A549 (cell line): ENCODE measurements around the gene SRGAP3.

Source experiments
- CBX8 ChIP-seq: fragments of 200-600 bp; sonication (generic); IDR thresholded peaks from 2 replicates; pipeline ENCODE4 v1.6.1; 2016
- CHD2 ChIP-seq: fragments of 150-350 bp; IDR thresholded peaks from 2 replicates; pipeline ENCODE4 v1.6.1; 2014; ENCODE audit warnings: low read length; ENCODE audit not compliant: partially characterized antibody
- EP300 ChIP-seq, 2 experiments: fragments of >200 bp; sonication (Bioruptor Twin); formaldehyde crosslinking; IDR thresholded peaks; 2 replicates in 1 of 2; 3 replicates in 1 of 2; pipeline ENCODE4 v1.6.1; 2016 to 2017
- MAFK ChIP-seq: fragments of 450-650 bp; IDR thresholded peaks from 2 replicates; pipeline ENCODE4 v1.6.1; 2014; ENCODE audit not compliant: partially characterized antibody
- NR3C1 ChIP-seq: fragments of >200 bp; sonication (Bioruptor Twin); formaldehyde crosslinking; IDR thresholded peaks from 3 replicates; pipeline ENCODE4 v1.6.1; 2017
- POLR2A ChIP-seq: IDR thresholded peaks from 2 replicates; pipeline ENCODE4 v1.6.1; 2012; ENCODE audit warnings: mild to moderate bottlenecking, low read length
- RFX5 ChIP-seq: fragments of 450-650 bp; IDR thresholded peaks from 2 replicates; pipeline ENCODE4 v1.7.1; 2014; ENCODE audit warnings: antibody characterized with exemption, mild to moderate bottlenecking, moderate library complexity
- TF ChIP-seq, protein P1 (sequence below): fragments of >200 bp; sonication (Bioruptor Twin); formaldehyde crosslinking; IDR thresholded peaks from 3 replicates; pipeline ENCODE4 v1.5.1; 2016
- TF ChIP-seq, protein P2 (sequence below): IDR thresholded peaks from 2 replicates; pipeline ENCODE4 v1.6.1; 2012

DNA sequence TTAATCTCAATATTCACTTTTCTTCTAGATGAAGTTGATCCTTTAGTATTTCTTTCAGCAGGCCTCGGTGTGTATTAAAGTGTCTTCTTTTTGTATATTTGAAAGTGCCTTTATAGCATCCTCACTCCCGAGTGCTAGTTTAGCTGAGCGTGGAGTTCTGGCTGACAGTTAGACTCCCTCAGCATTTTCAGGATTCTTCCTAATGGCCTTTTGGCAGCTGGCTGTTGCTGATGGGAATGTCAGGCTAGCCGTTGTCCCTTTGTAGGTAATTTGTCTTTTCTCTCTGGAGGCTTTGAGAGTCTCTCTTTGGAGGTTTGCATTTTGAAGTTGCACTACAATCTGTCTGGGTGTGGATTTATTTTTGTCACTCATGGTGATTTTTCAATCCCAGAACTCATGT lies 94.4 kb downstream of the SRGAP3 start:
- no peak for TF ChIP-seq EP300 (IDR thresholded peaks at IDR 0.05)
- no peak for TF ChIP-seq MAFK
- TF ChIP-seq NR3C1 = no peak
- no peak for TF ChIP-seq CHD2
- no peak for TF ChIP-seq POLR2A
- TF ChIP-seq, protein P1, sequence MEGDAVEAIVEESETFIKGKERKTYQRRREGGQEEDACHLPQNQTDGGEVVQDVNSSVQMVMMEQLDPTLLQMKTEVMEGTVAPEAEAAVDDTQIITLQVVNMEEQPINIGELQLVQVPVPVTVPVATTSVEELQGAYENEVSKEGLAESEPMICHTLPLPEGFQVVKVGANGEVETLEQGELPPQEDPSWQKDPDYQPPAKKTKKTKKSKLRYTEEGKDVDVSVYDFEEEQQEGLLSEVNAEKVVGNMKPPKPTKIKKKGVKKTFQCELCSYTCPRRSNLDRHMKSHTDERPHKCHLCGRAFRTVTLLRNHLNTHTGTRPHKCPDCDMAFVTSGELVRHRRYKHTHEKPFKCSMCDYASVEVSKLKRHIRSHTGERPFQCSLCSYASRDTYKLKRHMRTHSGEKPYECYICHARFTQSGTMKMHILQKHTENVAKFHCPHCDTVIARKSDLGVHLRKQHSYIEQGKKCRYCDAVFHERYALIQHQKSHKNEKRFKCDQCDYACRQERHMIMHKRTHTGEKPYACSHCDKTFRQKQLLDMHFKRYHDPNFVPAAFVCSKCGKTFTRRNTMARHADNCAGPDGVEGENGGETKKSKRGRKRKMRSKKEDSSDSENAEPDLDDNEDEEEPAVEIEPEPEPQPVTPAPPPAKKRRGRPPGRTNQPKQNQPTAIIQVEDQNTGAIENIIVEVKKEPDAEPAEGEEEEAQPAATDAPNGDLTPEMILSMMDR = no peak
- TF ChIP-seq RFX5 = no peak
- TF ChIP-seq, protein P2, sequence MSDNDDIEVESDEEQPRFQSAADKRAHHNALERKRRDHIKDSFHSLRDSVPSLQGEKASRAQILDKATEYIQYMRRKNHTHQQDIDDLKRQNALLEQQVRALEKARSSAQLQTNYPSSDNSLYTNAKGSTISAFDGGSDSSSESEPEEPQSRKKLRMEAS = no peak
- TF ChIP-seq CBX8 = no peak
